ENCODE results near the gene B4GALNT1.

B4GALNT1 gene

DNA sequence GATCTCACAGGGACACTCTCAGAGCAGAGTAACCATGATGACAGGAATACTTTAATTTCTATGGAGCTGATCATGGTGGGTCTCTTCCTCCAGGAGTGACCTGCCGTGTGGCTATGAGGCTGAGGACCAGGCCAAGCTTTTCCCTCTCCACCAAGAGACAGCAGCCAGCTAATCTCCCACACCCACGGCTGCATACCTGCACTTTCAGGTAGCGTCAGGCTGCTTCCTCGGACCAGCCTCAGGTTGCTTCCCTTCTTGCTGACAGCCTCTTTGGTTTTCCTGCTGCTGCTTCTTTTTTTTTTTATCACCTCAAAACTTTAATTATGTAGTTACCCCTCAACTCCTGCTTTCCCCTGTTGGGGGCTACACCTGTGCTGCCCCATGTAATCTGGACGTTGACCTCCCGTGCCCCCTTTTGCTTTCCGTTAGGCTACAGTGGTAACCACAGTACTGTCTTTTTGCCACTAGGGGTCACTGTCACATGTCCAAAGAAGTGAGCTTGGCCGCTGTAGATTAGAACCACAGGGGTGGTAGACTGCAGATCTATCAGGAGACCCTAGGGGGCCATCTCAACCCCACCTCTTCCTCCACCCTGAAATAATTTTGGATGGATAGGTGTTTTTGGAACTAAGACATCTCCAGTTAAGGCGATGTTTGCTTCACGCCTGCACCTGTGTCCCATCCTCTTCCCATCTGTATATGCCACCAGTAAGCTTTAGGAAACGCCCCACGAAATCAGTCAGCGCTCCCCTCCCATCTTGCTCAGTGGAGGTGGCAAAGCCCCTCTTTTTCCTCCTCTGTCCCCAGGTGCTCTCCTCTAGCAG, 49.8 kb downstream of the B4GALNT1 start:
- peak; percentile 73 to 76 for DNase-seq

DNA sequence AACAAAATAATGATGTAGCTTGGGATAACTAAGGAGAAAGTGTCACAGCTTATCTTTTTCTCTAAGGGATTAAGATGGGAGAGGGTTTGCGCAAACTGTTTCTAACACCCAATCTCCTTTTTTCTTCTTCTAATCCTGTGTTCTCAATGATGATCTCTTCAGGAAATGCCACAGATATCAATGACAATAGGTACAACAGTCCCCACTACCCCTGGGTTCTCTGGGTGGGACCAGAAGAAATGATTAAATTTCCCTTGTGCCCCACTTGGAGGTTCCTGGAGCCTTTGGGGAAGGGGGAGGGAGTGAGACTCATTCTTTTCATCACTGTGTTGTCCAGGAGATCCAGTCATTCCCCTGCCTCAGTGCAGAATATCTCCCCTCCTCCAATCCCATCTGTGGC, 50.6 kb downstream of the B4GALNT1 start:
- no peak for DNase-seq

- no peak for DNase-seq
Measured at GRCh38 chr12:57581802-57582201, 51.2 kb downstream of the B4GALNT1 start.

GRCh38 chr12:57580466-57580795, 52.6 kb downstream of the B4GALNT1 start:
- no peak for DNase-seq

GRCh38 chr12:57579677-57580465, 53.1 kb downstream of the B4GALNT1 start:
- DNase-seq, result no peak

- no peak for DNase-seq
Measured at GRCh38 chr12:57579011-57579410, 54.0 kb downstream of the B4GALNT1 start.

DNA sequence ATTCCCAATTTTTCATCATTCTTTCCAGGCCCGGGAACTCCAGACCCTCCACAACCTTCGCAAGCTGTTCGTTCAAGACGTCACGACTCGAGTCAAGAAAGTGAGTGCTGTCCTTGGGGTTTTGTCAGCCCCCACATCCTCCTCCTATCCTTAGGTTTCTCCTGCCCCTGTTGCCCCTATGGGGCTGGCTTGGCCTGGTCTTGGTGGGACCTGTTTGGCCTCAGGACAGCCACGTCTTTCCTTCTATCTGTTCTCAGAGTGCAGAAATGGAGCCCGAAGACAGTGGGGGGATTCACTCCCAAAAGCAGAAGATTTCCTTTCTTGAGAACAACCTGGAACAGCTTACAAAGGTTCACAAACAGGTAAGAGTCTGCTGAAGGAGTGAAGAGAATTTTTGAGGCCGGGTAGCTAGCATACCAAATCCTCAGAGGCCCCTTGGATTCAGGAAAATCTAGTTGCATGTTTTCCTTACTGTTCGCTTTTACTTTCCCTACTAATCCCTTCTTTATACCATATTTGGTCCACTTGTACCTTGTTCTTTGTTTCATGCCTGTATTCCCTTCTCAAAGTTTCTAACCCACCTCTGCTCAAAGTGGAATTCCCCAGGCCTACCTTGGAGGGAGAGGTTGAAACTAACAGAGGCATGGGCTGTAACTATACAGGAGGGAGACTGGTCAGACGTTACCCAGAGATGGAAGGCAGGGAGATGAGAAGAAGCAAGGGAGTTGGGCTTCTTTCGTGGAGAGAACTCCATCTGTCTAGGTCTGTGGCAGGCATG, 54.8 kb downstream of the B4GALNT1 start:
- DNase-seq, result no peak

DNA sequence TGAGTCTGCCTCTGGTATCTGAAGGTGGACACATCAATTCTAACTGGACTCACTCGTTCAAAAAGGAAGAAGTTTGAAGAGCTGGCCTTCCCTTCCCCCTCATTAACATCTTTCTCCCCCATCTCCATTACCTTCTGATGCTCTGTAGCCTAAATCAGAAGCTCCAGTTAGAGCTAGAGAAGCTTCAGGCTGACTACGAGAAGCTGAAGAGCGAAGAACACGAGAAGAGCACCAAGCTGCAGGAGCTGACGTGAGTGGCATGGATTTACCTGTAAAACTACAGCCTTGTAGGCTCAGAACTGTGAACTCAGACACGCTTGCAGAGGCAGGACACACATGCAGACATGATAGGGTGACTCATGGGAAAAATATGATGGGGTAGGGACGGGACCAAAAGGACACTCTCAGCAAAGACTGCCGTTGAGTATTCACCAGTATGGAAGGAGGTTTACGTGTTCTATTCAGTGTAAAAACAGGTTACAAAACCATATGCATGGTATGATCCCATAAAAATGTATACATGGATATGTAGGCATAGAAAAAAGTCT, 56.3 kb downstream of the B4GALNT1 start:
- no peak for DNase-seq

All from AML-193 (cell line).